ENCODE data around the gene OTOG.

DNA sequence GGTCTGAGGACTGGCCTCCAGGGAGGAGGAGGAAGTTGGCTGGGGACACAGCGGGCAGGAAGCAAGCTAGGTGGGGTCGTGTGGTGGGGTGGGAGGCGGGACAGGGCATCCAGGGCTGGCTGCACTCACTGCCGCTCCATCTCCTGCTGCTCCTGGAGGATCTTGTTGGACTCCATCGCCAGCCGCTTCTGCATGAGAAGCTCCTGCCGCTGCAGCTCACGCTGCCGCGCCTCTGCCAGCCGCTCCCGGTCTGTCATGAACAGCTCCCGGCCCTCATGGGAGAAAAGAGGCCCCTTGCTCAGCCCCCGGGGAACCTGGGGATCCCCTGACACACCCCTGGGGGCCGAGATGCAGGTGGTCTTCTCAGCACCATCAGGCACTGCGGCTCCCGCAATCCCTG, 24.4 kb upstream of the OTOG start:
- TF ChIP-seq, protein P1, sequence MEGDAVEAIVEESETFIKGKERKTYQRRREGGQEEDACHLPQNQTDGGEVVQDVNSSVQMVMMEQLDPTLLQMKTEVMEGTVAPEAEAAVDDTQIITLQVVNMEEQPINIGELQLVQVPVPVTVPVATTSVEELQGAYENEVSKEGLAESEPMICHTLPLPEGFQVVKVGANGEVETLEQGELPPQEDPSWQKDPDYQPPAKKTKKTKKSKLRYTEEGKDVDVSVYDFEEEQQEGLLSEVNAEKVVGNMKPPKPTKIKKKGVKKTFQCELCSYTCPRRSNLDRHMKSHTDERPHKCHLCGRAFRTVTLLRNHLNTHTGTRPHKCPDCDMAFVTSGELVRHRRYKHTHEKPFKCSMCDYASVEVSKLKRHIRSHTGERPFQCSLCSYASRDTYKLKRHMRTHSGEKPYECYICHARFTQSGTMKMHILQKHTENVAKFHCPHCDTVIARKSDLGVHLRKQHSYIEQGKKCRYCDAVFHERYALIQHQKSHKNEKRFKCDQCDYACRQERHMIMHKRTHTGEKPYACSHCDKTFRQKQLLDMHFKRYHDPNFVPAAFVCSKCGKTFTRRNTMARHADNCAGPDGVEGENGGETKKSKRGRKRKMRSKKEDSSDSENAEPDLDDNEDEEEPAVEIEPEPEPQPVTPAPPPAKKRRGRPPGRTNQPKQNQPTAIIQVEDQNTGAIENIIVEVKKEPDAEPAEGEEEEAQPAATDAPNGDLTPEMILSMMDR (IDR thresholded peaks at IDR 0.05): no peak
- TF ChIP-seq POLR2A (IDR thresholded peaks at IDR 0.05): no peak
